Body of pancreas (tissue), 4 donors: ENCODE results near the gene ZFP36L1.

Source experiments
- CTCF ChIP-seq, 7 experiments: fragments of 450-650 bp in 4 of 7; fragments of 200-600 bp in 3 of 7; sonication (generic) in 3 of 7; IDR thresholded peaks; one replicate each; pipeline ENCODE4 v1.5.1; 2016 to 2019; ENCODE audit warnings: antibody characterized with exemption in 7 of 7
- POLR2A ChIP-seq, 3 donors: fragments of 450-650 bp; IDR thresholded peaks; one replicate each; pipeline ENCODE4 v1.6.1; 2016; ENCODE audit warnings: antibody characterized with exemption in 3 of 3, mild to moderate bottlenecking in 2 of 3

DNA sequence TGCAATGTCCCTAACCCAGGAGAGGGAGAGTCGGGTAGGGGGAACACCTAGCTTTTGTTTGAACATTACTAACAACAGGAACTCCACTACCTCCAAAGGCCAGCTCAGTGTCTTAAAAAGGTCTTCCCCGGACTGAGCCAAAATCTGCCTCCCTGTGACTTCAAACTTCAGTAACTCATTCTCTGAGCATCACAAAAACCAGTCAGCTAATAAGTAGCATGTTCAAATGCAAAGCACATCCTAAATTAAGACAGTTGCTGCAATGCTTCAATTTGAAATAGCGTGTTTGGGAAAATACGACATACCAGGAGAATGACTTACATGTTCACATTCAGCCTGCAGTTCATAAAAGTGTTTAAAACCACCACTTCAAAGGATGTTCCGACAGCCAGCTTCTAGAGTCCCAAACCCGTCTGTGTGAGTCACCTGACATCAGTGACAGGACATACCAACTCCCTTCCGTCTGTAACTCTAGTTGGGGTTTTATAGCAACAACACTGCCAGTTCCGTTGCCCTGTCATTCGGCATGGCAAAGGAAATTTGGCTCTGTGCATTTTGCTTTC is 13.0 kb downstream of the ZFP36L1 start:
- TF ChIP-seq POLR2A (IDR thresholded peaks at IDR 0.05) (no peak), CTCF (IDR thresholded peaks at IDR 0.05) (no peak)
